ENCODE results near the gene NWD2.

DNA sequence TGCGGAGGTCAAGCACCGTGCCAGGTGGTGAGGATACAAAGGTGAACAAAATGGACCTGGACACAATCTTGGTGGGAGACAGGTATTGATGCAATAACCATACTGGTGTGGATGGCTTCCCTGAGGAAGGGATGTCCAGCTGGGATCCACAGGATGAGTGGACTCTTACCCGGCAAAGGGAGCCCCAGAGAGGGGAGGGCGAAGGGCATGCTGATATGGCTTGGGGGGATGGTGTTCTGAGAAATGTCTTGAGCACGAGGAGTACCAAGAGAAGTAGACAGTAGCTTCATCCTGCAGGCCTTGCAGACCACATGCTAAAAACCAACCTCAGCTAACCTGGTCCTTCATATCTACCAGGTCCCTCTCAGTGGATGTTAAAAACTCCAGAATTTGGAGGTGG lies 220.8 kb downstream of the NWD2 start:
- TF ChIP-seq POLR2A (IDR thresholded peaks at IDR 0.05; ENCODE audit: low read depth, low read length) (no peak), POLR2AphosphoS5 (IDR thresholded peaks at IDR 0.05; ENCODE audit: low read depth, low read length) (no peak), TAF1 (IDR thresholded peaks at IDR 0.05; ENCODE audit: low read depth, low read length) (no peak), SPI1 (IDR thresholded peaks at IDR 0.05; ENCODE audit: low read depth, low read length) (no peak), POU2F2 (IDR thresholded peaks at IDR 0.05; ENCODE audit: low read depth, low read length) (no peak)
